H1 (cell line): ENCODE data around the gene FAM81A. TPM values are rescaled to one million over a fixed set of nuclear protein-coding genes. Genes with fewer than 3 reads are reported as not detected.

ENCODE experiments used
- CTCF ChIA-PET: fragments of 300-600 bp; sonication (Branson Sonifier 250); formaldehyde crosslinking; loops from one replicate; lab custom pipeline; 2021; ENCODE audit not compliant: partially characterized antibody; lab: Charles Lee
- POLR2A ChIA-PET: fragments of 300-600 bp; sonication (Branson Sonifier 250); formaldehyde crosslinking; loops from one replicate; lab custom pipeline; 2021; ENCODE audit warnings: inconsistent platforms; ENCODE audit not compliant: partially characterized antibody; lab: Charles Lee
- DNase-seq, 2 experiments: peaks; one replicate each; pipeline versions ENCODE4 v3.0.0 to v3.0.0-alpha.2; 2010 to 2022; ENCODE audit warnings: low spot score in 2 of 2, low read depth in 1 of 2, mixed read lengths in 1 of 2
- FAIRE-seq: peaks from 2 replicates; lab custom pipeline; 2011; peaks lifted over from hg19 to GRCh38; lab: Jason Lieb, UNC
- H2AFZ ChIP-seq: 2 replicates; pipeline ENCODE4 v1.8.1; 2012; ENCODE audit warnings: low read length, inconsistent platforms
- H2AK5ac ChIP-seq: 2 replicates; pipeline ENCODE4 v1.6.1; 2013; ENCODE audit warnings: low read depth, low read length
- H2BK120ac ChIP-seq: replicated peaks from 2 replicates; pipeline ENCODE3; 2013; ENCODE audit warnings: low read depth, low read length, inconsistent platforms
- H2BK12ac ChIP-seq: 2 replicates; pipeline ENCODE4 v1.6.1; 2013; ENCODE audit warnings: low read depth, low read length
- H2BK15ac ChIP-seq: 2 replicates; pipeline ENCODE4 v1.6.1; 2013; ENCODE audit warnings: low read length
- H2BK20ac ChIP-seq: 2 replicates; pipeline ENCODE4 v1.6.1; 2013; ENCODE audit warnings: low read length
- H2BK5ac ChIP-seq: 2 replicates; pipeline ENCODE4 v1.6.1; 2013; ENCODE audit warnings: low read depth, low read length
- H3K14ac ChIP-seq: 2 replicates; pipeline ENCODE4 v1.6.1; 2013; ENCODE audit warnings: inconsistent platforms; ENCODE audit not compliant: insufficient read length
- H3K18ac ChIP-seq: 2 replicates; pipeline ENCODE4 v1.6.1; 2013; ENCODE audit warnings: low read length; ENCODE audit errors: extremely low read depth
- H3K23ac ChIP-seq: 2 replicates; pipeline ENCODE4 v1.6.1; 2013; ENCODE audit warnings: inconsistent platforms; ENCODE audit not compliant: insufficient read length
- H3K23me2 ChIP-seq: 2 replicates; pipeline ENCODE4 v1.6.1; 2013; ENCODE audit warnings: low read depth, low read length
- H3K27ac ChIP-seq: 2 replicates; pipeline ENCODE4 v1.6.1; 2011; ENCODE audit warnings: low read depth, low read length, inconsistent platforms
- H3K27me3 ChIP-seq, 4 experiments: replicated peaks in 1 of 4; 1 replicate in 1 of 4; 2 replicates in 3 of 4; pipeline versions ENCODE4 v1.6.1 to v1.8.1; 2011 to 2013; ENCODE audit warnings: low read length in 3 of 4, mild to moderate bottlenecking in 3 of 4, inconsistent platforms in 2 of 4, mixed read lengths in 2 of 4, moderate library complexity in 1 of 4; ENCODE audit not compliant: control insufficient read depth in 3 of 4, insufficient read depth in 3 of 4; ENCODE audit errors: extremely low read depth in 1 of 4
- H3K36me3 ChIP-seq, 4 experiments: 2 replicates each; pipeline versions ENCODE4 v1.6.1 to v1.8.1; 2011 to 2013; ENCODE audit warnings: mild to moderate bottlenecking in 4 of 4, low read length in 3 of 4, moderate library complexity in 2 of 4, control low read depth in 1 of 4, inconsistent platforms in 1 of 4; ENCODE audit not compliant: insufficient read depth in 4 of 4, control insufficient read depth in 2 of 4
- H3K4ac ChIP-seq: replicated peaks from 2 replicates; pipeline ENCODE3; 2013; ENCODE audit warnings: low read length, low read depth, mixed read lengths, inconsistent platforms; ENCODE audit not compliant: insufficient read length
- H3K4me1 ChIP-seq, 4 experiments: replicated peaks in 1 of 4; 1 replicate in 1 of 4; 2 replicates in 3 of 4; pipeline versions ENCODE4 v1.6.1 to v1.8.1; 2011 to 2013; ENCODE audit warnings: low read length in 3 of 4, inconsistent platforms in 2 of 4, mixed read lengths in 1 of 4; ENCODE audit not compliant: insufficient read depth in 4 of 4, control insufficient read depth in 3 of 4
- H3K4me2 ChIP-seq, 2 experiments: 2 replicates each; pipeline versions ENCODE4 v1.6.1 to v1.8.1; 2011 to 2013; ENCODE audit warnings: low read depth in 2 of 2, low read length in 2 of 2, control low read depth in 1 of 2, inconsistent platforms in 1 of 2, mild to moderate bottlenecking in 1 of 2; ENCODE audit not compliant: insufficient read depth in 1 of 2
- H3K4me3 ChIP-seq, 4 experiments: fragments of 200-600, 300-600 bp in 1 of 4; sonication (generic), shearing (Covaris generic), sonication (Bioruptor Twin) in 1 of 4; 2 replicates each; pipeline versions ENCODE4 v1.5.1 to v1.8.1; 2011 to 2016; ENCODE audit warnings: low read length in 4 of 4, low read depth in 3 of 4, control low read depth in 2 of 4, inconsistent platforms in 2 of 4, mild to moderate bottlenecking in 2 of 4, mixed read lengths in 1 of 4, moderate library complexity in 1 of 4; ENCODE audit not compliant: insufficient read depth in 2 of 4; ENCODE audit errors: extremely low read depth in 1 of 4
- H3K56ac ChIP-seq: replicated peaks from 2 replicates; pipeline ENCODE3; 2013; ENCODE audit warnings: low read depth, mild to moderate bottlenecking, mixed read lengths, low read length, inconsistent platforms; ENCODE audit not compliant: insufficient read length
- H3K79me1 ChIP-seq: 2 replicates; pipeline ENCODE4 v1.6.1; 2013; ENCODE audit warnings: low read depth, low read length, control low read depth
- H3K79me2 ChIP-seq, 2 experiments: 2 replicates each; pipeline versions ENCODE4 v1.6.1 to v1.8.1; 2012 to 2013; ENCODE audit warnings: low read length in 2 of 2, mild to moderate bottlenecking in 2 of 2, inconsistent platforms in 1 of 2; ENCODE audit not compliant: insufficient read depth in 2 of 2, control insufficient read depth in 1 of 2
- H3K9ac ChIP-seq, 4 experiments: replicated peaks in 1 of 4; 1 replicate in 1 of 4; 2 replicates in 3 of 4; pipeline versions ENCODE4 v1.6.1 to v1.8.1; 2011 to 2013; ENCODE audit warnings: low read depth in 3 of 4, low read length in 3 of 4, control low read depth in 2 of 4, mild to moderate bottlenecking in 2 of 4, moderate library complexity in 2 of 4, inconsistent platforms in 1 of 4; ENCODE audit errors: extremely low read depth in 1 of 4
- H3K9me3 ChIP-seq, 2 experiments: 2 replicates each; pipeline versions ENCODE4 v1.6.1 to v1.8.1; 2012 to 2013; ENCODE audit warnings: mild to moderate bottlenecking in 2 of 2, moderate library complexity in 2 of 2, control low read depth in 1 of 2, inconsistent platforms in 1 of 2, low read depth in 1 of 2, low read length in 1 of 2, mixed read lengths in 1 of 2; ENCODE audit not compliant: insufficient read depth in 2 of 2
- H4K20me1 ChIP-seq, 2 experiments: replicated peaks in 1 of 2; 2 replicates each; pipeline versions ENCODE3 to v1.8.1; 2011 to 2013; ENCODE audit warnings: inconsistent platforms in 2 of 2, low read length in 2 of 2, mild to moderate bottlenecking in 1 of 2; ENCODE audit not compliant: insufficient read depth in 2 of 2, control insufficient read depth in 1 of 2
- H4K5ac ChIP-seq: 2 replicates; pipeline ENCODE4 v1.6.1; 2013; ENCODE audit warnings: low read length, low read depth, mixed read lengths, inconsistent platforms; ENCODE audit not compliant: insufficient read length
- H4K8ac ChIP-seq: 2 replicates; pipeline ENCODE4 v1.8.0; 2013; ENCODE audit warnings: mild to moderate bottlenecking, moderate library complexity, low read length, inconsistent platforms; ENCODE audit not compliant: insufficient read depth; ENCODE audit errors: extremely low read depth
- H4K91ac ChIP-seq: replicated peaks from 2 replicates; pipeline ENCODE3; 2013; ENCODE audit warnings: low read length, mixed read lengths, inconsistent platforms; ENCODE audit not compliant: insufficient read length
- ASH2L ChIP-seq: fragments of 200-600, 300-600 bp; sonication (generic); IDR thresholded peaks from one replicate; pipeline ENCODE4 v1.7.1; 2017; ENCODE audit warnings: low read length
- BACH1 ChIP-seq: IDR thresholded peaks from 2 replicates; pipeline ENCODE4 v1.6.1; 2012; ENCODE audit warnings: low read length, improper control_type of control experiment
- BRCA1 ChIP-seq: IDR thresholded peaks from 2 replicates; pipeline ENCODE4 v1.6.1; 2012; ENCODE audit warnings: low read depth, low read length, improper control_type of control experiment
- CBX8 ChIP-seq: fragments of 300-800, 300-1000 bp; sonication (generic); IDR thresholded peaks from 2 replicates; pipeline ENCODE4 v1.7.1; 2016; ENCODE audit warnings: low read depth, low read length, borderline replicate concordance
- CREB1 ChIP-seq: IDR thresholded peaks from 2 replicates; pipeline ENCODE4 v1.6.1; 2012; ENCODE audit warnings: inconsistent platforms
- FOSL1 ChIP-seq: IDR thresholded peaks from 2 replicates; pipeline ENCODE4 v1.6.1; 2011; ENCODE audit warnings: mild to moderate bottlenecking, low read depth, low read length, moderate library complexity; ENCODE audit not compliant: insufficient read depth
- JUND ChIP-seq: IDR thresholded peaks from 2 replicates; pipeline ENCODE4 v1.6.1; 2011; ENCODE audit warnings: mild to moderate bottlenecking, improper control_type of control experiment, low read length
- NRF1 ChIP-seq: IDR thresholded peaks from 2 replicates; pipeline ENCODE4 v1.6.1; 2011; ENCODE audit warnings: mild to moderate bottlenecking, low read depth, low read length, improper control_type of control experiment
- SP1 ChIP-seq: IDR thresholded peaks from 2 replicates; pipeline ENCODE4 v1.6.1; 2011; ENCODE audit warnings: low read depth, low read length
- SP2 ChIP-seq: IDR thresholded peaks from 2 replicates; pipeline ENCODE4 v1.6.1; 2012; ENCODE audit warnings: mild to moderate bottlenecking, low read length, inconsistent platforms
- SP4 ChIP-seq: IDR thresholded peaks from 2 replicates; pipeline ENCODE4 v1.6.1; 2012; ENCODE audit warnings: low read length, inconsistent platforms
- SRF ChIP-seq: IDR thresholded peaks from 2 replicates; pipeline ENCODE4 v1.6.1; 2011; ENCODE audit warnings: mild to moderate bottlenecking, low read depth, low read length, moderate library complexity
- TBP ChIP-seq: IDR thresholded peaks from 2 replicates; pipeline ENCODE4 v1.6.1; 2011; ENCODE audit warnings: low read depth, low read length, improper control_type of control experiment
- TEAD4 ChIP-seq: IDR thresholded peaks from 2 replicates; pipeline ENCODE4 v1.6.1; 2012; ENCODE audit warnings: low read depth, low read length, inconsistent platforms, mixed read lengths
- YY1 ChIP-seq: IDR thresholded peaks from 2 replicates; pipeline ENCODE4 v1.6.1; 2011; ENCODE audit warnings: low read depth, mild to moderate bottlenecking, low read length
- WGBS, 2 experiments: shearing (Covaris generic) in 1 of 2; methylation state at CpG; one replicate each; pipeline versions ENCODE4 v1.1.6 to v1.1.7; 2013 to 2015; ENCODE audit warnings: low lambda C conversion rate in 2 of 2, mixed read lengths in 2 of 2, inconsistent platforms in 1 of 2, low coverage in 1 of 2, missing lambda C conversion rate in 1 of 2; ENCODE audit not compliant: insufficient replicate concordance in 2 of 2, insufficient coverage in 1 of 2, insufficient read length in 1 of 2; ENCODE audit errors: extremely low coverage in 1 of 2, missing lambda C conversion rate in 1 of 2; 5-methylcytosine and 5-hydroxymethylcytosine counted together
- polyA plus RNA-seq, 7 experiments: library from polyadenylated mRNA; depleted of rRNA in 3 of 7; stranded (reverse) in 5 of 7; unstranded in 2 of 7; fragments of >200 nt in 5 of 7; fragments of 200-250 nt in 2 of 7; gene quantifications; 1 replicate in 5 of 7; 2 replicates in 1 of 7; 4 replicates in 1 of 7; pipeline versions ENCODE4 v1.2.1 to v1.2.3, GENCODE V29; 2011 to 2013; ENCODE audit warnings: missing spikeins in 2 of 7, mixed read lengths in 2 of 7
- total RNA-seq: library from RNA; stranded (reverse); fragmentation: NEBNext Ultra II Directional; extraction: Animal tissue kit (Norgen Biotek cat#: 25700); gene quantifications from 2 replicates; pipeline ENCODE4 v1.2.1, GENCODE V29; 2021
- TF ChIP-seq, protein P1 (sequence below): IDR thresholded peaks from 2 replicates; pipeline ENCODE4 v1.6.1; 2011; ENCODE audit warnings: low read length, improper control_type of control experiment

FAM81A gene
- total and polyA plus RNA-seq, 2 of the 8 experiments (the other 6 are each of a cell fraction or from before 2014, with no cell fraction given): 0.56 to 3.0 TPM

DNA sequence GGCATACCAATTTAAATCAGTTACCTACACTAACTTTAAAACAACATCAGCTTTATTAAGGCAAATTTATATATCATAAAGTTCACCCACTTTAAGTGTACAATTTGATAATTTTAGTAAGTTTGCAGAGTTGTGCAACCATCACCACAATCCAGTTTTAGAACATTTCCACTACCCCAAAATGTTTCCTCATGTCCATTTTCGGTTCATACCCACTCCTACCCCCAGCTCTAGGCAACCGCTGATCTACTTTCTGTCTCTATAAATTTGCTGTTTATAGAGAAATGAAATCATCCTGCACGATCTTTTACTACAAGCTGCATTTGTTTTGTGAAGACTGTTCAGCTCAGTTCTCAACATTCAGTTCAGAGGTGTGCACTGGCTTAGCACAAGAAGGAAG lies 31.5 kb upstream of the FAM81A start:
- Histone ChIP-seq H3K14ac (no peak overlapping the region), H3K18ac (no peak overlapping the region), H3K27ac (no peak overlapping the region), H2AFZ (no peak overlapping the region), H2BK12ac (no peak overlapping the region), H2BK20ac (no peak overlapping the region), H3K56ac (no peak overlapping the region), H2AK5ac (no peak overlapping the region), H3K4ac (no peak overlapping the region), H2BK5ac (no peak overlapping the region), H4K91ac (no peak overlapping the region), H4K20me1 (peaks cover 0 to 2% of the 10 kb centered on the region in 2 experiments), H3K9me3 (no peaks in the 10 kb centered on the region), H3K23ac (no peak overlapping the region), H3K23me2 (no peaks in the 10 kb centered on the region; the same call in 1 of the 2 replicates), H4K8ac (no peak overlapping the region), H3K79me1 (no peaks in the 10 kb centered on the region; the same call in 1 of the 2 replicates), H3K9ac (no peak overlapping the region), H3K4me3 (no peak overlapping the region), H2BK15ac (no peak overlapping the region), H4K5ac (no peak overlapping the region), H3K36me3 (no peaks in the 10 kb centered on the region), H3K27me3 (peaks cover 0 to 2% (median 0%) of the 10 kb centered on the region in 4 experiments; a peak in 3 of 7 replicates), H3K4me2 (no peak overlapping the region), H3K79me2 (no peaks in the 10 kb centered on the region), H2BK120ac (no peak overlapping the region), H3K4me1 (peaks cover 3 to 12% (median 6%) of the 10 kb centered on the region in 4 experiments; a peak in 4 of 7 replicates)
- WGBS, 2 experiments: 87% methylated on average over 3 of the region's 3 CpGs; no CpG with 5 or more reads in 1 of the 2 experiments
- ChIA-PET POLR2A (interaction anchor here (0.7 kb wide), 1 partner anchor 295 kb away, joined by 5 read pairs; no protein-coding TSS in a partner anchor), CTCF (interaction anchor here (0.6 to 2.9 kb wide), 6 partner anchors 11 to 531 kb away, joined by 3 to 10 read pairs (median 4); no protein-coding TSS in a partner anchor)
- DNase-seq (no peak), FAIRE-seq (no peak)
- no peak for TF ChIP-seq BRCA1
- no peak for TF ChIP-seq SRF
- TF ChIP-seq BACH1: no peak
- TF ChIP-seq, protein P1, sequence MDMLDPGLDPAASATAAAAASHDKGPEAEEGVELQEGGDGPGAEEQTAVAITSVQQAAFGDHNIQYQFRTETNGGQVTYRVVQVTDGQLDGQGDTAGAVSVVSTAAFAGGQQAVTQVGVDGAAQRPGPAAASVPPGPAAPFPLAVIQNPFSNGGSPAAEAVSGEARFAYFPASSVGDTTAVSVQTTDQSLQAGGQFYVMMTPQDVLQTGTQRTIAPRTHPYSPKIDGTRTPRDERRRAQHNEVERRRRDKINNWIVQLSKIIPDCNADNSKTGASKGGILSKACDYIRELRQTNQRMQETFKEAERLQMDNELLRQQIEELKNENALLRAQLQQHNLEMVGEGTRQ: no peak
- no peak for TF ChIP-seq JUND
- TF ChIP-seq YY1: no peak
- no peak for TF ChIP-seq ASH2L
- no peak for TF ChIP-seq CBX8
- no peak for TF ChIP-seq TEAD4
- TF ChIP-seq SP4: no peak
- no peak for TF ChIP-seq SP1
- no peak for TF ChIP-seq FOSL1
- TF ChIP-seq CREB1: no peak
- TF ChIP-seq SP2: no peak
- no peak for TF ChIP-seq NRF1
- TF ChIP-seq TBP: no peak
